HG02759 (cell line): ENCODE measurements around the gene GAL3ST2.
A peak's percentile ranks its signal among the peaks of the same experiment; 100 is the strongest.
"Not testable (repeated sequence)": the region's sequence is repeated elsewhere in the genome, so short reads cannot be mapped to it uniquely, and the experiment has no call there.

ENCODE experiments used
- ATAC-seq: cut with Tn5 transposase; IDR thresholded peaks from one replicate; pipeline ENCODE4 v1.9.1; 2021; ENCODE audit warnings: mild to moderate bottlenecking, moderate library complexity; ENCODE audit not compliant: unreplicated experiment

The GAL3ST2 gene

GRCh38 chr2:241806217-241806616 lies 29.6 kb downstream of the GAL3ST2 start:
- not testable (repeated sequence) for ATAC-seq

- no peak for ATAC-seq
Measured at GRCh38 chr2:241808051-241808720, 31.6 kb downstream of the GAL3ST2 start.

GRCh38 chr2:241808721-241809382 lies 32.2 kb downstream of the GAL3ST2 start, which contains the start of gene NEU4:
TSS of gene NEU4 (plus strand) at chr2:241809193. CDS start at chr2:241814485, 5,292 bp downstream.
- no peak for ATAC-seq

- ATAC-seq = no peak
Measured at GRCh38 chr2:241809383-241810306, 33.0 kb downstream of the GAL3ST2 start.

GRCh38 chr2:241810307-241811200 lies 33.9 kb downstream of the GAL3ST2 start:
- no peak for ATAC-seq

GRCh38 chr2:241811201-241811951 lies 34.8 kb downstream of the GAL3ST2 start:
- no peak for ATAC-seq

GRCh38 chr2:241811952-241812729 lies 35.5 kb downstream of the GAL3ST2 start:
- ATAC-seq = no peak

- ATAC-seq = no peak
Measured at GRCh38 chr2:241812730-241813643, 36.4 kb downstream of the GAL3ST2 start.

- peak; percentile 50 for ATAC-seq
Measured at GRCh38 chr2:241813644-241814392, 37.2 kb downstream of the GAL3ST2 start.

GRCh38 chr2:241814393-241814642 lies 37.7 kb downstream of the GAL3ST2 start:
- no peak for ATAC-seq

- no peak for ATAC-seq
Measured at GRCh38 chr2:241814643-241815476, 38.2 kb downstream of the GAL3ST2 start.

GRCh38 chr2:241815477-241816430 lies 39.1 kb downstream of the GAL3ST2 start:
- ATAC-seq = no peak

- ATAC-seq = no peak
Measured at GRCh38 chr2:241816431-241817121, 40.0 kb downstream of the GAL3ST2 start.

GRCh38 chr2:241817126-241817820 lies 40.7 kb downstream of the GAL3ST2 start:
- ATAC-seq = no peak
